IgD-negative memory B cell (primary cell): ENCODE measurements around the gene ACIN1. TPM values are rescaled to one million over a fixed set of nuclear protein-coding genes. Genes with fewer than 3 reads are reported as not detected.

ENCODE experiments used
- H3K27ac Mint-ChIP-seq, 3 donors: one replicate each; pipeline ENCODE4 v1.8.0; 2020 to 2022; ENCODE audit warnings: mild to moderate bottlenecking in 3 of 3, mixed read lengths in 3 of 3, moderate library complexity in 1 of 3
- H3K27me3 Mint-ChIP-seq: one replicate; pipeline ENCODE4 v1.8.0; 2021; ENCODE audit warnings: mixed read lengths
- H3K36me3 Mint-ChIP-seq: one replicate; pipeline ENCODE4 v1.8.0; 2020; ENCODE audit warnings: mild to moderate bottlenecking, mixed read lengths
- H3K4me1 Mint-ChIP-seq, 3 donors: one replicate each; pipeline ENCODE4 v1.8.0; 2020 to 2022; ENCODE audit warnings: mixed read lengths in 3 of 3, mild to moderate bottlenecking in 1 of 3
- H3K4me3 Mint-ChIP-seq, 4 donors: one replicate each; pipeline ENCODE4 v1.8.0; 2020 to 2022; ENCODE audit warnings: mild to moderate bottlenecking in 4 of 4, mixed read lengths in 4 of 4, moderate library complexity in 3 of 4
- H3K9me3 Mint-ChIP-seq, 3 donors: one replicate each; pipeline ENCODE4 v1.8.0; 2020 to 2021; ENCODE audit warnings: mixed read lengths in 3 of 3, mild to moderate bottlenecking in 1 of 3
- polyA plus RNA-seq: library from polyadenylated mRNA; unstranded; fragments of 300-500 nt; fragmentation: Illumina TruSeq; gene quantifications from one replicate; pipeline ENCODE4 v1.2.3, GENCODE V29; 2021

Gene ACIN1
- polyA plus RNA-seq, 1 donor from 2014 or later = 18.8 TPM

DNA sequence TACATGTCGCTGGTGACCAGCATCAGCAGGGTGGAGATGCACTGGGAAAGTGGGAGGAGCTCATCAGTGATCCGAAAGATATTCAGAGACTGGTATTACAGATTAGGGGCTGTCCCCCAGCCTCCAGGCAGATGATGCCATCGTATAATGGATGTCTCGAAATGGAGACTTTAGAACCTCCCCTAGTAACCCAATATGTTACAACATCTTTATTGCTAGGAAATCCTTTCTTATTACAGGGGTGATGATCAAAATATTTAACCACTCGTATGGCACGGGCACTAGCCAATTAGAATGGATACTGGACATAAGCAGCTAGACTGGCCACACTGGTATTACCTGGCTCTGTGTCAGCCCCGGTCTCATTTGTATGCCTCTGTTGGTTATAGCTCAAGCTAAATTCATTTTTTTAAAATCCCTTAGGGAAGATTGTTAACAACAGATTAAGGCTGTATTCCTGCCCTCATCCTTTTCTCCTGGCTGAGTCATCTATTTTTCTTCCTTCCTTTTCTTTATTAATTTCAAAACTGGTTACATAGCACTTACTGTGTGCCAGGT lies 34.9 kb upstream of the ACIN1 start:
- Mint-ChIP-seq H3K4me1 (peaks cover 7 to 22% (median 10%) of the 10 kb centered on the region in 3 donors), H3K4me3 (no peak overlapping the region), H3K36me3 (no peaks in the 10 kb centered on the region), H3K9me3 (peaks cover 0 to 2% (median 0%) of the 10 kb centered on the region in 3 donors), H3K27ac (peak overlapping the region in 1 of 3 donors; percentile 81), H3K27me3 (no peaks in the 10 kb centered on the region)

- Mint-ChIP-seq H3K9me3 (peaks cover 0 to 2% (median 0%) of the 10 kb centered on the region in 3 donors), H3K27me3 (no peaks in the 10 kb centered on the region), H3K36me3 (no peaks in the 10 kb centered on the region), H3K27ac (peak overlapping the region in 2 of 3 donors; percentile 4 to 81), H3K4me3 (no peak overlapping the region), H3K4me1 (peaks cover 7 to 25% (median 10%) of the 10 kb centered on the region in 3 donors)
These were observed 34.2 kb upstream of the ACIN1 start for GRCh38 chr14:23128969-23129758.

DNA sequence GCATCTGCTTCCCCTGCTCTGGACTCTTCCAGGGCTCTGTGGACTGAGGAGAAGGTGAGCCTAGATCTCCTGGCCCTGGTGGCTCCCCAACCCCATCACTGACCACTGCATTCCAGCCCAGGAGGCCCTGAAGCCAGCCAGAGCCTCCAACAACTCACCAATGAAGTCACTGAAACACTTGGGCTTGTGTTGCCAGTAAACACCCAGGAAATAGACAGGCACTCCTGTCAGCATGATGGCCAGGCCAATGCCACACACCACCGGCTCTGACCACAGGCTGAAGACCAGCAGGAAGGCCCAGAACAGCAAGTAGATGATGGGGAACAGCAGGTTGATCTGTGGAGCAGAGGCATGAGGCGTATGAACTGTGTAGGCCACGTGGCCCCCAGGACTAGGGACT lies 32.9 kb upstream of the ACIN1 start:
- Mint-ChIP-seq H3K9me3 (peaks cover 0 to 2% (median 0%) of the 10 kb centered on the region in 3 donors), H3K27me3 (no peaks in the 10 kb centered on the region), H3K36me3 (no peaks in the 10 kb centered on the region), H3K4me1 (peaks cover 10 to 28% (median 11%) of the 10 kb centered on the region in 3 donors), H3K4me3 (no peak overlapping the region), H3K27ac (no peak overlapping the region)

GRCh38 chr14:23126548-23127278 lies 31.8 kb upstream of the ACIN1 start:
- H3K27me3 Mint-ChIP-seq = no peaks in the 10 kb centered on the region
- no peak overlapping the region for H3K27ac Mint-ChIP-seq
- H3K4me3 Mint-ChIP-seq = no peak overlapping the region
- H3K36me3 Mint-ChIP-seq = no peaks in the 10 kb centered on the region
- H3K4me1 Mint-ChIP-seq = peaks cover 14 to 32% (median 16%) of the 10 kb centered on the region in 3 donors
- H3K9me3 Mint-ChIP-seq = peaks cover 0 to 2% (median 0%) of the 10 kb centered on the region in 3 donors

DNA sequence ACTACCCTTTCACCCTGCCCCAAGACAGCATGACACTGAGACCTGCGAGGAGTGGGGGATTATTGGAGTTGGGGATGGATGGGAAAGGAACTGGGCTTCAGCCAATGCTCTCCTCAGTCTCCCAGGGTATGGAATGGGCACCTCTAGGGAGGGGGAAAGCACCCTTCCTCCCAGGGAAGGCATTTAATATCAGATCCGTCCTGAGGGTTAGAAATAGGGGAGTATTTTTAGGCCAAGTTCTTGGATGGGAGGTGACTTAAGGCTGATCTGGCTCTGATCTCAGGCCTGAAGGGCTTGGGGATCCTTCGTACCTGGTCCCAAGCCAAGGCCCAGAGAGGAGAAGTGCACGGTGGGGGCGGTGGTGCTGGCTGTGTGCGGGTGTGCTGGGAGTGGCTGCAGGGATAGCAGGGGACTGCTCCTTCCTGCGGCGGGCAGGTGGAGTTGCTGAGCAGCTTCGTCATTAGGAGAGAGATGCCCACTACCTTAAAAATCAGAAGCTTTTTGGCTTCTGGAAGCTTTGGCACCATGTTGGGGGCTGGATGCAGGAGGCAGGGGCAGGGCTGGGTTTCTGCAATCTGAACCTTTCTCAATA lies 31.1 kb upstream of the ACIN1 start:
- no peak overlapping the region for H3K27ac Mint-ChIP-seq
- no peaks in the 10 kb centered on the region for H3K27me3 Mint-ChIP-seq
- no peaks in the 10 kb centered on the region for H3K36me3 Mint-ChIP-seq
- peaks cover 21 to 34% (median 21%) of the 10 kb centered on the region in 3 donors for H3K4me1 Mint-ChIP-seq
- H3K9me3 Mint-ChIP-seq = peaks cover 0 to 2% (median 0%) of the 10 kb centered on the region in 3 donors
- H3K4me3 Mint-ChIP-seq = no peak overlapping the region

- no peak overlapping the region for H3K27ac Mint-ChIP-seq
- H3K4me3 Mint-ChIP-seq = no peak overlapping the region
- H3K9me3 Mint-ChIP-seq = peaks cover 0 to 2% (median 0%) of the 10 kb centered on the region in 3 donors
- H3K4me1 Mint-ChIP-seq = peaks cover 28 to 34% (median 31%) of the 10 kb centered on the region in 3 donors
- no peaks in the 10 kb centered on the region for H3K27me3 Mint-ChIP-seq
- H3K36me3 Mint-ChIP-seq = no peaks in the 10 kb centered on the region
These were observed 30.1 kb upstream of the ACIN1 start for GRCh38 chr14:23125011-23125410.

- H3K9me3 Mint-ChIP-seq = peaks cover 0 to 2% (median 0%) of the 10 kb centered on the region in 3 donors
- peaks cover 32 to 33% (median 33%) of the 10 kb centered on the region in 3 donors for H3K4me1 Mint-ChIP-seq
- peaks cover 2% of the 10 kb centered on the region for H3K36me3 Mint-ChIP-seq
- H3K4me3 Mint-ChIP-seq = no peak overlapping the region
- H3K27ac Mint-ChIP-seq = peak overlapping the region in 1 of 3 donors; percentile 27
- no peaks in the 10 kb centered on the region for H3K27me3 Mint-ChIP-seq
These were observed 29.5 kb upstream of the ACIN1 start for GRCh38 chr14:23124337-23124954.

GRCh38 chr14:23123419-23123818 lies 28.5 kb upstream of the ACIN1 start:
- Mint-ChIP-seq H3K27ac (no peak overlapping the region), H3K27me3 (no peaks in the 10 kb centered on the region), H3K4me3 (no peak overlapping the region), H3K9me3 (no peaks in the 10 kb centered on the region), H3K4me1 (peaks cover 29 to 37% (median 36%) of the 10 kb centered on the region in 3 donors), H3K36me3 (peaks cover 2% of the 10 kb centered on the region)

DNA sequence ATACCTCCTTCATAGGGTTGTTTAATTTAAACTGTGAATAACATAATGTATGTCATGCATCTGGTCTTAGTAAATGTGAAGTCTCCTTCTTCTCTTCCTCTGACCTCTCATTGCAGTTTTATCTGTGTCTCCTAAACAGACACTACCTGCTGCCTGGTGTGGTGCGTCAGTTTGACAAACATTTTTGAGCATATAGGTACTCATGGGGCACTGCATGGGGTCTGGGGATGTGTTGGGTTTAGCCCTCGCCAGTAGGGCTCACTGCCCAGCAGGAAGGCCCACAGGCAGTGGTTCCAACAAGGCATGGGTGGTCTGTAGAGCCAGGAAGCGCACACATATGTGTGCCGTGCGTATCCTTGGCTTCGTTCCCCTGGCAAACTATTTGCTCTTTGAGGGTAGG lies 27.1 kb upstream of the ACIN1 start:
- peak overlapping the region in 2 of 3 donors; percentile 33 to 88 for H3K27ac Mint-ChIP-seq
- H3K4me1 Mint-ChIP-seq = peaks cover 29 to 34% (median 29%) of the 10 kb centered on the region in 3 donors
- no peaks in the 10 kb centered on the region for H3K27me3 Mint-ChIP-seq
- H3K4me3 Mint-ChIP-seq = peak overlapping the region in 1 of 4 donors; percentile 72
- peaks cover 2% of the 10 kb centered on the region for H3K36me3 Mint-ChIP-seq
- H3K9me3 Mint-ChIP-seq = no peaks in the 10 kb centered on the region

DNA sequence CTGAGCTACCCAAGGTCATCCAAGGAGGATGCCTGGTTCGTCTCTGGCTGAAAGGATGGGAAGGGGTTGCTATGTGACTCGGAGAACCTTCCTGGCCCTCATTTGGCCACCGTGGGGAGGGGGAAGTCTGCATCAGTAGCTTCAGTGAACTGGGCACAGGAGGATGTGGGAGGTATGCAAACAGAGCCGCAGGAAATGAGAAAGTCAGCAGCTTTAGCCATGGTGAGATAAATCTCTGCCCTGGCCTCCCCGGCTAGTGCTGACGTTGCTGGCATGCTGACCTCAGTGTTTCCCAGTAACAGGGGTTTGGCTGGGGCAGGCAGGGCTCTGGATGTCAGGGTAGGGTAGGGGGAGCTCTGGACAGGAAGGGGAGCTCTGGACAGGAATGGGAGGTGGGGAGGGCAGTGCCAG lies 26.4 kb upstream of the ACIN1 start:
- Mint-ChIP-seq H3K4me3 (peak overlapping the region; percentile 31 to 86 (median 79)), H3K27ac (peak overlapping the region; percentile 77 to 88 (median 82)), H3K36me3 (peaks cover 2% of the 10 kb centered on the region), H3K9me3 (no peaks in the 10 kb centered on the region), H3K4me1 (peaks cover 29 to 34% (median 29%) of the 10 kb centered on the region in 3 donors), H3K27me3 (peaks cover 4% of the 10 kb centered on the region)

GRCh38 chr14:23120541-23121251 lies 25.8 kb upstream of the ACIN1 start:
- Mint-ChIP-seq H3K4me3 (peak overlapping the region; percentile 31 to 86 (median 79)), H3K27ac (peak overlapping the region; percentile 77 to 94 (median 82)), H3K9me3 (no peaks in the 10 kb centered on the region), H3K27me3 (peaks cover 4% of the 10 kb centered on the region), H3K36me3 (peaks cover 2% of the 10 kb centered on the region), H3K4me1 (peaks cover 29 to 34% (median 29%) of the 10 kb centered on the region in 3 donors)

GRCh38 chr14:23119363-23120327 lies 24.7 kb upstream of the ACIN1 start:
- Mint-ChIP-seq H3K36me3 (peaks cover 2% of the 10 kb centered on the region), H3K4me1 (peaks cover 29 to 36% (median 29%) of the 10 kb centered on the region in 3 donors), H3K4me3 (peak overlapping the region; percentile 16 to 86 (median 62)), H3K9me3 (no peaks in the 10 kb centered on the region), H3K27ac (peak overlapping the region; percentile 80 to 94 (median 82)), H3K27me3 (peaks cover 10% of the 10 kb centered on the region)
